SU-DHL-6 (cell line): ENCODE measurements around the gene PAWR.

Source experiments
- H2AFZ ChIP-seq: fragments of 200-600 bp; sonication (generic); 2 replicates; pipeline ENCODE4 v1.6.1; 2014; ENCODE audit warnings: low read depth, mild to moderate bottlenecking, moderate library complexity, mixed read lengths, antibody characterized with exemption, low read length; ENCODE audit not compliant: severe bottlenecking
- H3F3A ChIP-seq: fragments of 200-600 bp; shearing (Covaris generic); 2 replicates; pipeline ENCODE4 v1.6.0; 2016; ENCODE audit warnings: antibody characterized with exemption, mild to moderate bottlenecking; ENCODE audit not compliant: insufficient read depth
- H3K27ac ChIP-seq: fragments of 200-600 bp; sonication (generic); 2 replicates; pipeline ENCODE4 v1.5.1; 2016; ENCODE audit warnings: low read depth, mild to moderate bottlenecking, low read length, moderate library complexity, mixed read lengths
- H3K27me3 ChIP-seq: fragments of 200-600 bp; sonication (generic), shearing (Covaris generic); 2 replicates; pipeline ENCODE4 v1.6.0; 2014; ENCODE audit warnings: mild to moderate bottlenecking, low read length
- H3K36me3 ChIP-seq: fragments of 200-600 bp; sonication (generic); 2 replicates; pipeline ENCODE4 v1.6.1; 2014; ENCODE audit warnings: mild to moderate bottlenecking, low read length, mixed read lengths
- H3K4me2 ChIP-seq: fragments of 300-600, 200-600 bp; shearing (Covaris generic), sonication (generic); 2 replicates; pipeline ENCODE4 v1.6.0; 2014; ENCODE audit warnings: low read length, low read depth, mild to moderate bottlenecking; ENCODE audit not compliant: poor library complexity, severe bottlenecking
- H3K4me3 ChIP-seq: fragments of 200-600 bp; sonication (generic); 2 replicates; pipeline ENCODE4 v1.5.1; 2014; ENCODE audit warnings: antibody characterized with exemption, low read length, mild to moderate bottlenecking, mixed read lengths; ENCODE audit not compliant: insufficient read depth, poor library complexity, severe bottlenecking
- H3K79me2 ChIP-seq: fragments of 200-600 bp; sonication (generic); 2 replicates; pipeline ENCODE4 v1.6.1; 2014; ENCODE audit warnings: mild to moderate bottlenecking, low read length, moderate library complexity; ENCODE audit not compliant: insufficient read depth
- H3K9ac ChIP-seq: fragments of 200-600 bp; sonication (generic); 2 replicates; pipeline ENCODE4 v1.7.0; 2014; ENCODE audit warnings: mild to moderate bottlenecking, low read length
- H3K9me2 ChIP-seq: fragments of 200-600 bp; sonication (generic); replicated peaks from 2 replicates; pipeline ENCODE4 v1.6.1; 2014; ENCODE audit warnings: low read length; ENCODE audit not compliant: insufficient read depth
- H3K9me3 ChIP-seq: fragments of 200-600 bp; sonication (generic); 2 replicates; pipeline ENCODE4 v1.6.1; 2014; ENCODE audit warnings: low read length, mixed read lengths; ENCODE audit not compliant: insufficient read depth
- H4K20me1 ChIP-seq: fragments of 200-600 bp; sonication (generic); 2 replicates; pipeline ENCODE4 v1.6.1; 2014; ENCODE audit warnings: low read depth, mild to moderate bottlenecking, antibody characterized with exemption, low read length, moderate library complexity, mixed read lengths
- EZH2phosphoT487 ChIP-seq: fragments of 200-600 bp; sonication (generic), shearing (Covaris generic); conservative IDR thresholded peaks from 2 replicates; pipeline ENCODE4 v1.6.1; 2018; ENCODE audit warnings: mild to moderate bottlenecking, antibody characterized with exemption, low read length, moderate library complexity, mixed read lengths
- TF ChIP-seq, protein P1 (sequence below): fragments of 200-600 bp; sonication (generic); IDR thresholded peaks from one replicate; pipeline ENCODE4 v1.5.1; 2017; ENCODE audit warnings: antibody characterized with exemption, mild to moderate bottlenecking, low read length, moderate library complexity; ENCODE audit not compliant: insufficient read depth, poor library complexity, severe bottlenecking

Gene PAWR

DNA sequence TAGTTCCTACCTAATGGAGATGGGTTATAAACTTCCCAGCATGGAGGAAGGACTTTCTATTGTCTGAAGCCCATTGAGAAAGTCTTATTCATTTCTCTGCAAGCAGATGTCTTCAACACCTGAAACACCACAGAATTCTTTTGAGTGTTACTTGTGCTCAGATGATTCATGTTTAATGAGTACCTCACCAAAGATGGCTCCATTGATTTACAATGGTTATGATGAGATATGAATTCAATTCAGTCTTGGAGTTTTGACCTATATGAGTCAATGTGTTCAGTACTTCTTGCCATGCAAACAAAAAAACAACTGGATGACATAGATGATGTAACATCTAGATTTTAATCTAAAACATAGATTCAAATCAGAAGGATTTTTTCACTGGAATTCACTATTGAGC is 15.4 kb upstream of the PAWR start:
- no peaks in the 10 kb centered on the region for H3K9me2 ChIP-seq
- no peak overlapping the region for H3K4me2 ChIP-seq
- no peaks in the 10 kb centered on the region for H3K79me2 ChIP-seq
- no peaks in the 10 kb centered on the region for H3K27me3 ChIP-seq
- no peak for TF ChIP-seq EZH2phosphoT487
- TF ChIP-seq, protein P1, sequence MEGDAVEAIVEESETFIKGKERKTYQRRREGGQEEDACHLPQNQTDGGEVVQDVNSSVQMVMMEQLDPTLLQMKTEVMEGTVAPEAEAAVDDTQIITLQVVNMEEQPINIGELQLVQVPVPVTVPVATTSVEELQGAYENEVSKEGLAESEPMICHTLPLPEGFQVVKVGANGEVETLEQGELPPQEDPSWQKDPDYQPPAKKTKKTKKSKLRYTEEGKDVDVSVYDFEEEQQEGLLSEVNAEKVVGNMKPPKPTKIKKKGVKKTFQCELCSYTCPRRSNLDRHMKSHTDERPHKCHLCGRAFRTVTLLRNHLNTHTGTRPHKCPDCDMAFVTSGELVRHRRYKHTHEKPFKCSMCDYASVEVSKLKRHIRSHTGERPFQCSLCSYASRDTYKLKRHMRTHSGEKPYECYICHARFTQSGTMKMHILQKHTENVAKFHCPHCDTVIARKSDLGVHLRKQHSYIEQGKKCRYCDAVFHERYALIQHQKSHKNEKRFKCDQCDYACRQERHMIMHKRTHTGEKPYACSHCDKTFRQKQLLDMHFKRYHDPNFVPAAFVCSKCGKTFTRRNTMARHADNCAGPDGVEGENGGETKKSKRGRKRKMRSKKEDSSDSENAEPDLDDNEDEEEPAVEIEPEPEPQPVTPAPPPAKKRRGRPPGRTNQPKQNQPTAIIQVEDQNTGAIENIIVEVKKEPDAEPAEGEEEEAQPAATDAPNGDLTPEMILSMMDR: no peak
- H3K36me3 ChIP-seq: no peaks in the 10 kb centered on the region
- no peak overlapping the region for H3K27ac ChIP-seq
- H2AFZ ChIP-seq: no peak overlapping the region
- H3K4me3 ChIP-seq: no peak overlapping the region
- no peak overlapping the region for H3K9ac ChIP-seq
- H3K9me3 ChIP-seq: no peaks in the 10 kb centered on the region
- H3F3A ChIP-seq: no peaks in the 10 kb centered on the region
- no peaks in the 10 kb centered on the region for H4K20me1 ChIP-seq

DNA sequence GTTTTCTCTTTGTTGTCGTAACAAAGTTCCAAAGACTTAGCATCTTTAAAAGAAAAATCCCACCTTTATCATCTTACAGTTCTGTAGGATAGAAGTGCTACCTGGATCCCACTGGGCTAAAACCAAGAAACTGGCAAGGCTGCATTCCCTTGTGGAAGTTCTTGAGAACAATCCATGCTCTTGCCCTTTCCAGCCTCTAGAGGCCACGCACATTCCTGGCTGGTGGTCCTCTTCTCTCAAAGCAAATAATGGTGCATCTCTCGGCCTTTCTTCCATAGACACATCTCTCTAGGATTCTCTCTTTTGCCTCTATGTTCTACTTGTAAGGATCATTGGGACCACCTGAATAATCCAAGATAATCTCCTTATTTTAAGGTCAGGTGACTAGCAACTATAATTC is 8.2 kb upstream of the PAWR start:
- TF ChIP-seq EZH2phosphoT487: no peak
- no peaks in the 10 kb centered on the region for H3K79me2 ChIP-seq
- no peaks in the 10 kb centered on the region for H3K9me2 ChIP-seq

DNA sequence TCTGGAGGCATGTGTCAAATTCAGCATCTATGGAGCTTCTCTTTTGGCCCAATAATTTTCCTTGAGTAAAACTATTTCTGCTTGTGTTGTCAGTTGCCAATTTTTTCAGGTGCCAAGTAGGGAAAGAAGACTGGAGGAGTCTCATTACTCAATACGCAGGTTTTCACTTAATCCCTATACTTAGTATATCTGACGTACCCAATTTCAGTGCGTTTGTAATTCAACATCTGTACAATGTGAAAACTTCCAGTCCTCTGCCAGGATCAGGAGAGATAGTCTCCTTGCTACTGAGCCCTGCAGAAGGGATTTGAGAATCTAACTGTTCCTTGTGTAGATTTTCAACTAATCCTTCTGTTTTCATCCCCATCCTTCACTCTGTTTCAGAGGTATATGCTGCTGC is 5.7 kb upstream of the PAWR start:
- no peaks in the 10 kb centered on the region for H3K36me3 ChIP-seq
- H3K4me3 ChIP-seq: no peak overlapping the region
- H3K9me2 ChIP-seq: no peaks in the 10 kb centered on the region
- TF ChIP-seq, protein P1: no peak
- no peak for TF ChIP-seq EZH2phosphoT487
- no peaks in the 10 kb centered on the region for H3K27me3 ChIP-seq
- no peak overlapping the region for H3K9ac ChIP-seq
- no peak overlapping the region for H3K4me2 ChIP-seq
- no peaks in the 10 kb centered on the region for H3K9me3 ChIP-seq
- H3F3A ChIP-seq: no peaks in the 10 kb centered on the region
- H3K79me2 ChIP-seq: no peaks in the 10 kb centered on the region
- no peak overlapping the region for H3K27ac ChIP-seq
- H4K20me1 ChIP-seq: no peaks in the 10 kb centered on the region
- H2AFZ ChIP-seq: no peak overlapping the region

More for the DNA sequence above, 8.2 kb upstream of the PAWR start:
- H3K36me3 ChIP-seq: no peaks in the 10 kb centered on the region
- no peak overlapping the region for H3K27ac ChIP-seq
- no peak overlapping the region for H3K9ac ChIP-seq
- no peak overlapping the region for H2AFZ ChIP-seq
- no peaks in the 10 kb centered on the region for H4K20me1 ChIP-seq
- no peaks in the 10 kb centered on the region for H3K27me3 ChIP-seq
- no peak overlapping the region for H3K4me3 ChIP-seq
- H3K4me2 ChIP-seq: no peak overlapping the region
- H3F3A ChIP-seq: no peaks in the 10 kb centered on the region
- H3K9me3 ChIP-seq: no peaks in the 10 kb centered on the region

DNA sequence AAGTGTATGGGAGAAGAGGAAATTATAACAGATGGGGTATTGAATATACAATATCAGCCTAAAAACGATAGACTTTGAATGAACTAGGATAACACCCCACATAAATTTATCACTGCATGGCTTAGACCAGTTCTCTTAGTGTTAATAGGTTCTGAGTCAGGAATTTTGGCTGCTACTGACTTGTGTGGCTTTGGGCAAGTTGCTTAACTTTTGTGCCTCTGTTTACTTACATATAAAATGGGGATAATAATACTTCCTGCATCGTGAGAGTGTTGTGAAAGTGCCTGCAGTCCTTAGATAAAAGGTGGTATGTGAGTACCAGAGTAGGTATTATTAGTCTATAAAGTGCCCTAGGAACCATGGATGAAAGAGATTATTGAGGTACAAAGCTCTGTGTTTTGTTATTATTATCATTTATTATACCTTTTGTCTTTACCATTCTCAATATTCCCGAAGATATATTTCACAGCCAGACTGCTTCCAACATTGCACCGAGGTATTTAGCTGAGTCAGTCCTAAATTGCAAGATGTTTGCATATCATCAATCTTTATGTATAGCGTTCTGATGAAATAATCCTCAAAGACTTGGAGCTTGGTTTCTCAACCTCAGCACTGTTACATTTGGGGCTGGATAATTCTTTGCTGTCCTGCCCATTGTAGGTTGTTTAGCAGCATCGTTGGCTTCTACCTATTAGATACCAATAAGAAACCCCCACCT is 2.3 kb upstream of the PAWR start:
- peaks cover 18% of the 10 kb centered on the region for H3K79me2 ChIP-seq
- H3K9me2 ChIP-seq: no peaks in the 10 kb centered on the region
- 0 out of 2 replicates have a peak, but pooled peaks cover 2% of the 10 kb centered on the region for H4K20me1 ChIP-seq
- no peak overlapping the region for H3K4me3 ChIP-seq
- H3K9ac ChIP-seq: no peak overlapping the region
- no peak overlapping the region for H3K4me2 ChIP-seq
- no peaks in the 10 kb centered on the region for H3K9me3 ChIP-seq
- H2AFZ ChIP-seq: no peak overlapping the region
- H3K27ac ChIP-seq: no peak overlapping the region
- peaks cover 10% of the 10 kb centered on the region; the same call in 1 of the 2 replicates for H3F3A ChIP-seq
- no peaks in the 10 kb centered on the region for H3K36me3 ChIP-seq
- TF ChIP-seq EZH2phosphoT487: no peak
- TF ChIP-seq, protein P1: no peak
- no peaks in the 10 kb centered on the region for H3K27me3 ChIP-seq
